ENCODE data around the gene SSH2.

DNA sequence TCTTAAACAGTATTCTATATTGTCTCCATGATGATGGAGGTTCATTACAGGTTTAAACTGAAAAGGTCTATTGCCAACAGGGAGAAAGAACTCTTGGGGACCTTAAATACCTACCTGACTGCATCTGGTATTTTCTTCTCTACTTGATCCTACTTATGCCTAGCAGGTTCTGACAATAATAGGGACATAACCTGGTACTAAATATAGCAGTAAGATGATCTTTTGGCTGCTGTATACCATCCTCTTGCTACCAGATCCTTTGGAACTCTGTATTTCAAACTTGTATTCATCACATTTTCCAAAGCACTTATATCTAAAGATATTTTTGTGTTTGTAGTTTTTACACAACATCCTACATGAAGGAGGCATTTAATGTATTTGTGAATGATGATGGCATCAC, 160.8 kb downstream of the SSH2 start:
- no peak for TF ChIP-seq POLR2AphosphoS5 (IDR thresholded peaks at IDR 0.05; ENCODE audit: borderline replicate concordance, low read depth, low read length)
- TF ChIP-seq EZH2 (IDR thresholded peaks at IDR 0.05): no peak
- TF ChIP-seq FOXP2 (optimal IDR thresholded peaks at IDR 0.05; ENCODE audit: control extremely low read depth, extremely low read length, insufficient read depth): no peak
